Measurements from ENCODE around the gene PLEK.
A peak's percentile ranks its signal among the peaks of the same experiment; 100 is the strongest.
"Not testable (repeated sequence)": the region's sequence is repeated elsewhere in the genome, so short reads cannot be mapped to it uniquely, and the experiment has no call there.

Gene PLEK

GRCh38 chr2:68429311-68429826 is 64.3 kb downstream of the PLEK start:
- H3K4me3 ChIP-seq (ENCODE audit: low read length), result no peak overlapping the region
- DNase-seq (ENCODE audit: low read depth, low spot score), result no peak

- DNase-seq (ENCODE audit: low read depth, low spot score), result no peak
- no peak overlapping the region for H3K4me3 ChIP-seq (ENCODE audit: low read length)
These were observed 66.4 kb downstream of the PLEK start for GRCh38 chr2:68431316-68431972.

GRCh38 chr2:68432696-68433658 is 67.9 kb downstream of the PLEK start:
- DNase-seq (ENCODE audit: low read depth, low spot score), result no peak

GRCh38 chr2:68434981-68435380 is 69.9 kb downstream of the PLEK start:
- H3K4me3 ChIP-seq (ENCODE audit: low read length), result no peak overlapping the region
- no peak for DNase-seq (ENCODE audit: low read depth, low spot score)

More at GRCh38 chr2:68432696-68433658, 67.9 kb downstream of the PLEK start:
- H3K4me3 ChIP-seq (ENCODE audit: low read length), result no peak overlapping the region

- no peak for DNase-seq (ENCODE audit: low read depth, low spot score)
- H3K4me3 ChIP-seq (ENCODE audit: low read length), result no peak overlapping the region
These were observed 70.5 kb downstream of the PLEK start for GRCh38 chr2:68435615-68436014.

- no peak overlapping the region for H3K4me3 ChIP-seq (ENCODE audit: low read length)
- no peak for DNase-seq (ENCODE audit: low read depth, low spot score)
These were observed 71.2 kb downstream of the PLEK start for GRCh38 chr2:68436270-68436669.

GRCh38 chr2:68438455-68439303 is 73.6 kb downstream of the PLEK start:
- DNase-seq (ENCODE audit: low read depth, low spot score), result no peak
- no peak overlapping the region for H3K4me3 ChIP-seq (ENCODE audit: low read length)

GRCh38 chr2:68441179-68441993 is 76.3 kb downstream of the PLEK start:
- DNase-seq (ENCODE audit: low read depth, low spot score), result peak; percentile 89
- H3K4me3 ChIP-seq (ENCODE audit: low read length), result no peak overlapping the region

GRCh38 chr2:68441994-68442322 is 76.9 kb downstream of the PLEK start:
- DNase-seq (ENCODE audit: low read depth, low spot score), result no peak
- H3K4me3 ChIP-seq (ENCODE audit: low read length), result no peak overlapping the region

GRCh38 chr2:68446425-68446824 is 81.3 kb downstream of the PLEK start:
- DNase-seq (ENCODE audit: low read depth, low spot score); H3K4me3 ChIP-seq (ENCODE audit: low read length): not testable (repeated sequence)

All from Jurkat, Clone E6-1 (cell line).